HG03060 (cell line): ENCODE results near the gene RAMAC.
"Not testable (repeated sequence)": the region's sequence is repeated elsewhere in the genome, so short reads cannot be mapped to it uniquely, and the experiment has no call there.

Source experiments
- ATAC-seq: cut with Tn5 transposase; IDR thresholded peaks from one replicate; pipeline ENCODE4 v1.9.1; 2021; ENCODE audit warnings: low read depth, moderate number of reproducible peaks; ENCODE audit not compliant: unreplicated experiment

The RAMAC gene

DNA sequence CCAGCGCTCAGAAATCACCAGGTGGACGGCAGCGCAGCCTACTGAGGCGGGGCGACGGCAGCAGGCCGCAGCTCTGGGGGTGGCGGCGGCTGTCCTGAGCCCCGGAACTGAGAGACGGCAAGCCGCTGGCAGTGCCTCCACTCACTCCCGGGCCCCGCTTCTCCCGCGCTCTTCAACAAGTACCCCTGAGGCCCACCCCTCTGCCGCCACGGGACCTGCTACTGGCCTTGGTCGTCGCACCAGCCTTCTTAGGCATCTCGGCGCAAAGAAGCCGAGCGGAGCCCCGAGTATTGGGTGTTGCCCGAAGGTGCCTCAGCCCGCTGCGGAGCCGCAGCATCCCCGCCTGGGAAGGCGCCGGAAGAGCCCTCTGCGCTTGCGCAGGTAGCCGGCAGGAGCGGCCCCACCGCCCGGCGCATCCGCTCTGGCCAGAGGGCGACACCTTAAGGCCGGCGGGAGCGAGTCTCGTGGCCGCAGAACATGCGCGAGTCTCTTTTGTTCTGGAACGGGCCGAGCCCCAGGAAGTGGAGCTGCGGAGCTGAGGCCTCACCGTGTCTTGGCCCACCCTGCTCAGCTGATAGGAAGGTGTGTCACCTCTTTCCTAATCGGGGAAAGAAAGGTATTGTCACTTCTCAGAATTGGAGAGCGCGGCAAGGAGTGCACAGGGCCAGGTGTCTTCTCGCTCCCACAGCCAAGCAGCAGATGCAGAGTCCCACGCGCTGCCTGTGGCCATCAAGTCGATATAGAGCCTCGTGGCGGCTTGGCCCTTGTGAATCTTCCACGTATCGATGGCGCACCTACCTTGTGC is 25.5 kb downstream of the RAMAC start, which contains the start of gene C15orf40:
Gene C15orf40, minus strand, starts transcription at position 369 of the 805 bp plus-strand sequence. Its CDS starts 32 bp downstream, at position 337.
- ATAC-seq = peak; percentile 77

- ATAC-seq = no peak
These were observed 26.0 kb downstream of the RAMAC start for GRCh38 chr15:83012076-83012426.

GRCh38 chr15:83012636-83013035 is 26.6 kb downstream of the RAMAC start:
- ATAC-seq = no peak

GRCh38 chr15:83014205-83014653 is 28.2 kb downstream of the RAMAC start:
- ATAC-seq = no peak

GRCh38 chr15:83015361-83015760 is 29.4 kb downstream of the RAMAC start:
- ATAC-seq = no peak

DNA sequence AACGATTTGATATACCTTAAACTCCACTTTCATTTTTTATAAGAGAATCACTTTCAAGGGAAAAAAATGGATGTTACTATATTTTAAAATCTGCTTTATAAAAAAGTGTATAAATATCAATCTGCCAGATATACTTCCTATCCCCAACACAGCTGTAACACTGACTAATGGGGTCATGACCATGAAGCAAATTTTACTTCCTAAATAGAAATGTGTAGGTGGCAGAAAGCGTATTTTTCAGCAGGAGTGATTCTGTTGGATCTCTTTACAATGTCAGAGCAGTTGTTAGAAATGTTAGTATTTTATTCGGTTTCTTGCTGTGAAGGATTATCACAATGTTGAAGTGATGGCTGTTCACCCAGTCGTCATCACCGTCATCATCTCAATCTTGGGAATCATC is 30.9 kb downstream of the RAMAC start:
- no peak for ATAC-seq

- no peak for ATAC-seq
These were observed 32.4 kb downstream of the RAMAC start for GRCh38 chr15:83018436-83018835.

- no peak for ATAC-seq
These were observed 44.0 kb downstream of the RAMAC start for GRCh38 chr15:83030021-83030420.

DNA sequence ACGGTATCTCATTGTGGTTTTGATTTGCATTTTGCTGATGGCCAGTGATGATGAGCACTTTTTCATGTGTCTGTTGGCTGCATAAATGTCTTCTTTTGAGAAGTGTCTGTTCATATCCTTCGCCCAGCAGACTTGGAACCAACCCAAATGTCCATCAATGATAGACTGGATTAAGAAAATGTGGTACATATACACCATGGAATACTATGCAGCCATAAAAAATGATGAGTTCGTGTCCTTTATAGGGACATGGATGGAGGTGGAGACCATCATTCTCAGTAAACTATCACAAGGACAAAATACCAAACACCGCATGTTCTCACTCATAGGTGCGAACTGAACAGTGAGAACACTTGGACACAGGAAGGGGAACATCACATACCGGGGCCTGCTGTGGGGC is 45.2 kb downstream of the RAMAC start:
- not testable (repeated sequence) for ATAC-seq

DNA sequence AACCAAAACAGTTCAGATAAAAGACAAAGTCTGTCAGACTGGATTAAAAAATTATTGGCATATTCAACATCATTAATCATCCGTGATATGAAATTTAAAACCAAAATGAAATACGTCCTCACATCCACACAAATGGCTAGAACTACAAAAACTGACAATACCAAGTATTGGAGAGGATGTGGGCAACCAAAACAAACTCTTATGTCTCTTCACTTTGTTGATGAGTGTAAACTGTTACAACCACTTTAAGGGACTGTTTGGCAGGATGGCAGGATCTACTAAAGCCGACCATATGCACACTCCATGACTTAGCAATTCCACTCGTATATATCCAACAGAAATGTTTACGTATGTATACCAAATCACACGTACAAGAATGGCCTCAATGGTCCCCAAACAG is 50.2 kb downstream of the RAMAC start:
- no peak for ATAC-seq

- ATAC-seq = no peak
These were observed 53.2 kb downstream of the RAMAC start for GRCh38 chr15:83039206-83039605.
